GM23248 (cell line): ENCODE results near the gene TMEM183A.

Experiments used
- EZH2 ChIP-seq: fragments of 200-600 bp; sonication (generic); IDR thresholded peaks from 2 replicates; pipeline ENCODE4 v1.6.1; 2018; ENCODE audit warnings: antibody characterized with exemption, mild to moderate bottlenecking; ENCODE audit not compliant: insufficient read depth, poor library complexity, severe bottlenecking
- EZH2phosphoT487 ChIP-seq: fragments of 200-600 bp; sonication (generic); IDR thresholded peaks from 2 replicates; pipeline ENCODE4 v1.6.1; 2018; ENCODE audit warnings: antibody characterized with exemption, moderate library complexity, mild to moderate bottlenecking, low read depth; ENCODE audit not compliant: insufficient read depth

- TF ChIP-seq EZH2 (no peak), EZH2phosphoT487 (no peak)
These were observed 48.8 kb downstream of the TMEM183A start for GRCh38 chr1:203056012-203056411.
